HEK293T (cell line): Measurements from ENCODE around the gene ACVR2B.

ENCODE experiments used
- BHLHE40 ChIP-seq: fragments of 450-650 bp; IDR thresholded peaks from 2 replicates; pipeline ENCODE4 v1.6.1; 2016; ENCODE audit warnings: mild to moderate bottlenecking, moderate library complexity, borderline replicate concordance
- CTBP1 ChIP-seq: fragments of 450-650 bp; IDR thresholded peaks from 2 replicates; pipeline ENCODE4 v1.6.1; 2016; ENCODE audit warnings: borderline replicate concordance
- ELF4 ChIP-seq: fragments of 450-650 bp; IDR thresholded peaks from 2 replicates; pipeline ENCODE4 v1.6.1; 2017; ENCODE audit warnings: antibody characterized with exemption
- FOXA1 ChIP-seq: fragments of 450-650 bp; IDR thresholded peaks from 2 replicates; pipeline ENCODE4 v1.6.1; 2016; ENCODE audit warnings: mild to moderate bottlenecking
- FOXK2 ChIP-seq: fragments of 450-650 bp; IDR thresholded peaks from 2 replicates; pipeline ENCODE4 v1.6.1; 2016; ENCODE audit warnings: mild to moderate bottlenecking
- FOXM1 ChIP-seq: fragments of 450-650 bp; IDR thresholded peaks from 2 replicates; pipeline ENCODE4 v1.6.1; 2017; ENCODE audit warnings: mild to moderate bottlenecking, borderline replicate concordance
- HDGF ChIP-seq: fragments of 450-650 bp; IDR thresholded peaks from 2 replicates; pipeline ENCODE4 v1.6.1; 2017; ENCODE audit warnings: antibody characterized with exemption, borderline replicate concordance
- NFRKB ChIP-seq: fragments of 450-650 bp; IDR thresholded peaks from 2 replicates; pipeline ENCODE4 v1.6.1; 2016; ENCODE audit warnings: mild to moderate bottlenecking, moderate library complexity
- PKNOX1 ChIP-seq: fragments of 450-650 bp; IDR thresholded peaks from 2 replicates; pipeline ENCODE4 v1.6.1; 2016
- SP1 ChIP-seq: fragments of 450-650 bp; IDR thresholded peaks from 2 replicates; pipeline ENCODE4 v1.6.1; 2017
- SUZ12 ChIP-seq: fragments of 450-650 bp; IDR thresholded peaks from 2 replicates; pipeline ENCODE4 v1.6.1; 2016; ENCODE audit warnings: mild to moderate bottlenecking
- ZNF384 ChIP-seq: fragments of 450-650 bp; IDR thresholded peaks from 2 replicates; pipeline ENCODE4 v1.6.1; 2016

- TF ChIP-seq FOXA1 (no peak), FOXM1 (no peak), PKNOX1 (no peak), FOXK2 (no peak), SP1 (no peak), ELF4 (no peak), SUZ12 (no peak), ZNF384 (no peak), HDGF (no peak), NFRKB (no peak), BHLHE40 (no peak), CTBP1 (no peak)
These were observed 17.7 kb downstream of the ACVR2B start for GRCh38 chr3:38471260-38471857.
